Measurements from ENCODE around the gene SAMM50. TPM values are rescaled to one million over a fixed set of nuclear protein-coding genes. Genes with fewer than 3 reads are reported as not detected.
A peak's percentile ranks its signal among the peaks of the same experiment; 100 is the strongest.

SAMM50 gene
- total RNA-seq, 4 donors from 2014 or later, result 24.3 to 29.4 (median 28.1) TPM

DNA sequence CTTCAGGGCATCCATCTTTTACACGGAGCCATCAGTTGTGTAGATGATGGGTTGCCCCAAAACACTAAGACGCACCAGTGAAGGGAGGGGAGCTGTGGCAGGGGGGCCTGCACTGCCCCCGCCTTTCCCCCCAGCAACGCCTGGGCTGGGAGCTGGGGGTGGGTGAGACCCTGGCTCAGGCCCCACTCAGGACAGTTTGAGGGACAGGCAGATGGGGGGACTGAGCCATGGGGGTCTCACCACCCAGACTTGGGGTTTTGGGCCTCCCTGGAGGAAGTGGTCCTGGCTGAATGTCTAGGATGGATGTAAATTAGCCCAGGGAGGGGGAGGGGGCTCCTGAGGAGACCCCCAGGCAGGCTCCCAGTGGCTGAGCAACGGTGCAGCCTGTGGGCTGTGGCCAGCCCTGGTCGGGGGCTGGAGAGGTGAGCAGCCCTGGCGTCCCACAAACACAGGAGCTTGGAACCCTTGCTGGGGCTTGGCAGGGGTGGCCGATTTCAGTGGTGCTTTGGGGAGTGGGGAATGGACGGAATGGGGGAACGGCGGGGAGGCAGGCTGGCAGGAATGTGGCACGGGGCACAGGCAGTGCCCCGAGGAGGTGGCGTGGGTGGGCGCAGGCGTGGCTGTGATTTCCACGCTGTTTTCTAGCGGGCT, 74.9 kb downstream of the SAMM50 start:
- Histone ChIP-seq H3K36me3 (no peaks in the 10 kb centered on the region), H3K4me1 (peaks cover 0 to 26% (median 3%) of the 10 kb centered on the region in 4 donors), H3K27ac (peak overlapping the region in 1 of 4 donors; percentile 15), H3K27me3 (no peaks in the 10 kb centered on the region), H3K9me3 (no peaks in the 10 kb centered on the region), H3K4me3 (no peak overlapping the region)
- no peak for DNase-seq (ENCODE audit: low spot score in 2 of 2)
- TF ChIP-seq EP300 (IDR thresholded peaks at IDR 0.05), result no peak
- TF ChIP-seq POLR2A (IDR thresholded peaks at IDR 0.05), result no peak
- TF ChIP-seq, protein P1, sequence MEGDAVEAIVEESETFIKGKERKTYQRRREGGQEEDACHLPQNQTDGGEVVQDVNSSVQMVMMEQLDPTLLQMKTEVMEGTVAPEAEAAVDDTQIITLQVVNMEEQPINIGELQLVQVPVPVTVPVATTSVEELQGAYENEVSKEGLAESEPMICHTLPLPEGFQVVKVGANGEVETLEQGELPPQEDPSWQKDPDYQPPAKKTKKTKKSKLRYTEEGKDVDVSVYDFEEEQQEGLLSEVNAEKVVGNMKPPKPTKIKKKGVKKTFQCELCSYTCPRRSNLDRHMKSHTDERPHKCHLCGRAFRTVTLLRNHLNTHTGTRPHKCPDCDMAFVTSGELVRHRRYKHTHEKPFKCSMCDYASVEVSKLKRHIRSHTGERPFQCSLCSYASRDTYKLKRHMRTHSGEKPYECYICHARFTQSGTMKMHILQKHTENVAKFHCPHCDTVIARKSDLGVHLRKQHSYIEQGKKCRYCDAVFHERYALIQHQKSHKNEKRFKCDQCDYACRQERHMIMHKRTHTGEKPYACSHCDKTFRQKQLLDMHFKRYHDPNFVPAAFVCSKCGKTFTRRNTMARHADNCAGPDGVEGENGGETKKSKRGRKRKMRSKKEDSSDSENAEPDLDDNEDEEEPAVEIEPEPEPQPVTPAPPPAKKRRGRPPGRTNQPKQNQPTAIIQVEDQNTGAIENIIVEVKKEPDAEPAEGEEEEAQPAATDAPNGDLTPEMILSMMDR (IDR thresholded peaks at IDR 0.05), result no peak
- 82% methylated on average over 18 of the region's 18 CpGs for WGBS, 2 donors

- no peak for DNase-seq (ENCODE audit: low spot score in 2 of 2)
- peak overlapping the region in 1 of 4 donors; percentile 15 for H3K27ac ChIP-seq
- 74 to 79% methylated on average over 8 of the region's 8 CpGs for WGBS, 2 donors
These were observed 75.5 kb downstream of the SAMM50 start for GRCh38 chr22:44030702-44031082.

DNA sequence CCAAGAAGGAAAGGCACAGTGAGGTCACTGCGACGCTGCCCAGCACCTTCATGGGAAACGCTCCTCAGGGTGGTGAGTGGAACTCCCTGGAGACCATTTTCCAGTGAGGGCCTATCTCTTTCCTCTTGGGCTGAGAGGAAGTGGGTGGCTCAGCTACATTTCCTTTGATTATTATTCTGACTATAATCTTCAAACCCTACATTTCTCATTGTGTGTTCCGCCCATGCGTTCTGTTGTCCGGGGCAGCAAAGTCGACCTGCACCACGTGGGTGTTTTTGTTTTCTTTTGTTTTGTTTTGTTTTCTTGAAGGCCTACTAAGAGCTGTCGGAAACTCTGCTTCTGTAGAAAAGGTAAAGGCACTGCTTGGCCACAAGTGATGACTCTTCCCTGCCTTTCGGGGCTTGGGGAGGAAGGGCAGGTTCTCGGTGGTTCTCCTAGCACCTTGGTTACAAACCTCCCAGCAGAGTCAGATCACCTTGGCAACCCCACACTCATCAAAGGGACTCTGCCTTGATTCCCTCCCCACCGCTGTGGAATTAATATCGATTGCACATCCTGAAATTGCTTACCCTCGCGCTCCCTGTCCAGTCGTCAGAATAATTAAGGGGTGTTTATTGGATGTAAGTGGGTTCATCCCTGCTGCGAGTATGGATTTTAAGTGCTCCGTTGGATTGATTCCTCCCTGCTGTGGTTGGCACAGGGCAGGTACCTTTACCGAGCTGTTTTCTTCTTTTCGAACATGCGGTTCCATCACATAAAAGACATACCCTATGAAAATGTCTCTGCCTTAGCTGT, 76.1 kb downstream of the SAMM50 start:
- Histone ChIP-seq H3K4me1 (peaks cover 0 to 14% (median 3%) of the 10 kb centered on the region in 4 donors), H3K36me3 (no peaks in the 10 kb centered on the region), H3K9me3 (no peaks in the 10 kb centered on the region), H3K27ac (peak overlapping the region in 1 of 4 donors; percentile 15), H3K27me3 (no peaks in the 10 kb centered on the region), H3K4me3 (no peak overlapping the region)
- TF ChIP-seq POLR2A (IDR thresholded peaks at IDR 0.05) (no peak), EP300 (IDR thresholded peaks at IDR 0.05) (no peak)
- TF ChIP-seq, protein P1 (IDR thresholded peaks at IDR 0.05), result no peak
- DNase-seq (ENCODE audit: low spot score in 2 of 2), result no peak
- 69 to 77% methylated on average over 21 of the region's 21 CpGs for WGBS, 2 donors

More at GRCh38 chr22:44030702-44031082, 75.5 kb downstream of the SAMM50 start:
- no peak for TF ChIP-seq EP300 (IDR thresholded peaks at IDR 0.05)
- TF ChIP-seq POLR2A (IDR thresholded peaks at IDR 0.05), result no peak
- TF ChIP-seq, protein P1 (IDR thresholded peaks at IDR 0.05), result no peak
- Histone ChIP-seq H3K4me3 (no peak overlapping the region), H3K27me3 (no peaks in the 10 kb centered on the region), H3K9me3 (no peaks in the 10 kb centered on the region), H3K4me1 (peaks cover 0 to 21% (median 3%) of the 10 kb centered on the region in 4 donors), H3K36me3 (no peaks in the 10 kb centered on the region)

DNA sequence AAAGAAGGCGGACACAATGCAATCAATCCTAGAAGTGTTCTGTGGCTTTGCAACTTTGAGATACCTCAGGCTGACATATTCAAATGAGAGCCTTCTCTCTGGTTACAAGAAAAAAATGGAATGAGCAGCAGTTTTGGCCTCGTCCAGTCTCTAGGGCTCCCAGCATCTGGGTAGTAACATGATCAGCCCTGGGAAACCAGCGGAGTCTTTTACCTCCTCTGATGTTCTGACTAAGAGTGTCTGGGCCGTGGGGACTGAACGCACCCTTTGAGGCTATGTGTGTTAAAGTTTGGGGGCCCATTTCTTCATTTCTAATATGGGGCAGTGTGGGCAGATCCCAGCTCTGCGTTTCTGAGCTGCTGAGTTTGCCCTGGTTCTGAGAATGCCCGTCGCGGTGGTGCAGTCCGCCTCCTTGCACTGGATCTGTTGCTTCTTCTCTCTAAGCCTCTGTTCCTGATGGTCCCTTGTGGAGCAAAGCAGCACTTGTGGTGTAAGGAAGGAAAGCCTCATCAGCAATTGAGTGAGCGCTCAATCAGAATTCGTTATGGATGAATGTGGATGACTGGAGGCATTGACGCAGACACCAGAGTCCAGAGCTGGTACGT, 77.0 kb downstream of the SAMM50 start:
- TF ChIP-seq EP300 (IDR thresholded peaks at IDR 0.05) (no peak), POLR2A (IDR thresholded peaks at IDR 0.05) (no peak)
- TF ChIP-seq, protein P1 (IDR thresholded peaks at IDR 0.05), result no peak
- H3K27me3 ChIP-seq, result no peaks in the 10 kb centered on the region
- WGBS, 2 donors, result 73 to 74% methylated on average over 14 of the region's 14 CpGs
- no peak overlapping the region for H3K4me3 ChIP-seq
- H3K36me3 ChIP-seq, result no peaks in the 10 kb centered on the region
- DNase-seq (ENCODE audit: low spot score in 2 of 2), result no peak
- H3K4me1 ChIP-seq, result peaks cover 0 to 14% (median 3%) of the 10 kb centered on the region in 4 donors
- H3K9me3 ChIP-seq, result no peaks in the 10 kb centered on the region
- no peak overlapping the region for H3K27ac ChIP-seq
